SU-DHL-6 (cell line): ENCODE measurements around the gene KLHDC2.
"Not testable (repeated sequence)": the region's sequence is repeated elsewhere in the genome, so short reads cannot be mapped to it uniquely, and the experiment has no call there.

ENCODE experiments used
- EZH2phosphoT487 ChIP-seq: fragments of 200-600 bp; sonication (generic), shearing (Covaris generic); conservative IDR thresholded peaks from 2 replicates; pipeline ENCODE4 v1.6.1; 2018; ENCODE audit warnings: mild to moderate bottlenecking, antibody characterized with exemption, low read length, moderate library complexity, mixed read lengths
- TF ChIP-seq, protein P1 (sequence below): fragments of 200-600 bp; sonication (generic); IDR thresholded peaks from one replicate; pipeline ENCODE4 v1.5.1; 2017; ENCODE audit warnings: antibody characterized with exemption, mild to moderate bottlenecking, low read length, moderate library complexity; ENCODE audit not compliant: insufficient read depth, poor library complexity, severe bottlenecking

DNA sequence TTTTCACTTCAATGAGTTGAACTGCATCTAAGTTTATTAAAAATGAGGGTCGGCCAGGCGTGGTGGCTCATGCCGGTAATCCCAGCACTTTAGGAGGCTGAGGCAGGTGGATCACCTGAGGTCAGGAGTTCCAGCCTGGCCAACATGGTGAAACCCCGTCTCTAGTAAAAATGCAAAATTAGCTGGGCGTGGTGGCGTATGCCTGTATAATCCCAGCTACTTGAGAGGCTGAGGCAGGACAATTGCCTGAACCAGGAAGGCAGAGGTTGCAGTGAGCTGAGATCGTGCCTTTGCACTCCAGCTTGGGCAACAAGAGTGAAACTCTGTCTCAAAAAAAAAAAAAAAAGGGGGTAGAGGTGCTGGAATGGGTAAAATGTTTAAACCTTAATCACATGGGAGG lies 13.1 kb downstream of the KLHDC2 start:
- TF ChIP-seq, protein P1, sequence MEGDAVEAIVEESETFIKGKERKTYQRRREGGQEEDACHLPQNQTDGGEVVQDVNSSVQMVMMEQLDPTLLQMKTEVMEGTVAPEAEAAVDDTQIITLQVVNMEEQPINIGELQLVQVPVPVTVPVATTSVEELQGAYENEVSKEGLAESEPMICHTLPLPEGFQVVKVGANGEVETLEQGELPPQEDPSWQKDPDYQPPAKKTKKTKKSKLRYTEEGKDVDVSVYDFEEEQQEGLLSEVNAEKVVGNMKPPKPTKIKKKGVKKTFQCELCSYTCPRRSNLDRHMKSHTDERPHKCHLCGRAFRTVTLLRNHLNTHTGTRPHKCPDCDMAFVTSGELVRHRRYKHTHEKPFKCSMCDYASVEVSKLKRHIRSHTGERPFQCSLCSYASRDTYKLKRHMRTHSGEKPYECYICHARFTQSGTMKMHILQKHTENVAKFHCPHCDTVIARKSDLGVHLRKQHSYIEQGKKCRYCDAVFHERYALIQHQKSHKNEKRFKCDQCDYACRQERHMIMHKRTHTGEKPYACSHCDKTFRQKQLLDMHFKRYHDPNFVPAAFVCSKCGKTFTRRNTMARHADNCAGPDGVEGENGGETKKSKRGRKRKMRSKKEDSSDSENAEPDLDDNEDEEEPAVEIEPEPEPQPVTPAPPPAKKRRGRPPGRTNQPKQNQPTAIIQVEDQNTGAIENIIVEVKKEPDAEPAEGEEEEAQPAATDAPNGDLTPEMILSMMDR: not testable (repeated sequence)
- not testable (repeated sequence) for TF ChIP-seq EZH2phosphoT487
